ENCODE results near the gene NACA. TPM values are rescaled to one million over a fixed set of nuclear protein-coding genes. Genes with fewer than 3 reads are reported as not detected.

NACA gene
- total RNA-seq: 1,069 and 1,145 TPM in 2 replicates

GRCh38 chr12:56724972-56725722 lies at the start of gene NACA:
NACA (minus strand) TSS chr12:56725299; CDS start chr12:56724521, 778 bp downstream.

GRCh38 chr12:56751712-56752598 lies 26.9 kb upstream of the NACA start, which contains the start of gene PRIM1:
PRIM1 (minus strand) TSS chr12:56752323; CDS start chr12:56752298, 25 bp downstream.

GRCh38 chr12:56688129-56688845 lies 36.8 kb downstream of the NACA start, which contains the start of gene PTGES3:
PTGES3 (minus strand) TSS chr12:56688284; CDS start chr12:56687999, 285 bp downstream.

Other genes starting within 250 kb of the NACA start
- 0.71 TPM in 1 of 2 replicates, not detected in the other for gene GLS2, start 237.1 kb downstream of the NACA start, total RNA-seq
- 13.6 and 16.4 TPM in 2 replicates for gene RBMS2, start 203.5 kb downstream of the NACA start, total RNA-seq
- 21.9 and 27.1 TPM in 2 replicates for gene BAZ2A, start 95.0 kb downstream of the NACA start, total RNA-seq
- gene ATP5F1B, start 79.3 kb downstream of the NACA start, total RNA-seq: 627 and 689 TPM in 2 replicates
- gene PTGES3, start 37.0 kb downstream of the NACA start, total RNA-seq: 102 and 110 TPM in 2 replicates
- 11.5 and 12.4 TPM in 2 replicates for gene PRIM1, start 27.0 kb upstream of the NACA start, total RNA-seq
- 2.7 and 2.9 TPM in 2 replicates for gene HSD17B6, start 38.0 kb upstream of the NACA start, total RNA-seq
- gene SDR9C7, start 209.1 kb upstream of the NACA start, total RNA-seq: not detected in 2 replicates
- 0.18 TPM in 1 of 2 replicates, not detected in the other for gene RDH16, start 232.3 kb upstream of the NACA start, total RNA-seq